Measurements from ENCODE around the gene AGBL1. TPM values are rescaled to one million over a fixed set of nuclear protein-coding genes. Genes with fewer than 3 reads are reported as not detected.

The AGBL1 gene
- polyA plus RNA-seq, 4 donors: 0.06 to 0.13 (median 0.09) TPM

GRCh38 chr15:86764021-86764420 lies 684.4 kb downstream of the AGBL1 start:
- no peak for DNase-seq (ENCODE audit: low read depth in 4 of 4, low spot score in 2 of 4)

- DNase-seq (ENCODE audit: low read depth in 4 of 4, low spot score in 2 of 4): peak in 3 of 4 donors; percentile 23 to 41 (median 27)
Observed at GRCh38 chr15:86765281-86765680, 685.6 kb downstream of the AGBL1 start.

- no peak for DNase-seq (ENCODE audit: low read depth in 4 of 4, low spot score in 2 of 4)
Observed at GRCh38 chr15:86772369-86773059, 692.8 kb downstream of the AGBL1 start.

- DNase-seq (ENCODE audit: low read depth in 4 of 4, low spot score in 2 of 4): no peak
Observed at GRCh38 chr15:86773736-86774135, 694.1 kb downstream of the AGBL1 start.

- DNase-seq (ENCODE audit: low read depth in 4 of 4, low spot score in 2 of 4): no peak
Observed at GRCh38 chr15:86776145-86776544, 696.5 kb downstream of the AGBL1 start.

- DNase-seq (ENCODE audit: low read depth in 4 of 4, low spot score in 2 of 4): no peak
Observed at GRCh38 chr15:86796521-86796920, 716.9 kb downstream of the AGBL1 start.

GRCh38 chr15:86797135-86797534 lies 717.5 kb downstream of the AGBL1 start:
- DNase-seq (ENCODE audit: low read depth in 4 of 4, low spot score in 2 of 4): no peak

GRCh38 chr15:86799226-86799625 lies 719.6 kb downstream of the AGBL1 start:
- DNase-seq (ENCODE audit: low read depth in 4 of 4, low spot score in 2 of 4): no peak

- no peak for DNase-seq (ENCODE audit: low read depth in 4 of 4, low spot score in 2 of 4)
Observed at GRCh38 chr15:86802244-86802643, 722.6 kb downstream of the AGBL1 start.

GRCh38 chr15:86804406-86804805 lies 724.7 kb downstream of the AGBL1 start:
- no peak for DNase-seq (ENCODE audit: low read depth in 4 of 4, low spot score in 2 of 4)

- DNase-seq (ENCODE audit: low read depth in 4 of 4, low spot score in 2 of 4): no peak
Observed at GRCh38 chr15:86810329-86810728, 730.7 kb downstream of the AGBL1 start.

GRCh38 chr15:86813892-86814291 lies 734.2 kb downstream of the AGBL1 start:
- no peak for DNase-seq (ENCODE audit: low read depth in 4 of 4, low spot score in 2 of 4)

- DNase-seq (ENCODE audit: low read depth in 4 of 4, low spot score in 2 of 4): no peak
Observed at GRCh38 chr15:86829245-86829644, 749.6 kb downstream of the AGBL1 start.

GRCh38 chr15:86830304-86830703 lies 750.6 kb downstream of the AGBL1 start:
- no peak for DNase-seq (ENCODE audit: low read depth in 4 of 4, low spot score in 2 of 4)

- DNase-seq (ENCODE audit: low read depth in 4 of 4, low spot score in 2 of 4): no peak
Observed at GRCh38 chr15:86833595-86833994, 753.9 kb downstream of the AGBL1 start.

- no peak for DNase-seq (ENCODE audit: low read depth in 4 of 4, low spot score in 2 of 4)
Observed at GRCh38 chr15:86834115-86834863, 754.6 kb downstream of the AGBL1 start.

- peak in 2 of 4 donors; percentile 32 to 38 for DNase-seq (ENCODE audit: low read depth in 4 of 4, low spot score in 2 of 4)
Observed at GRCh38 chr15:86837294-86838061, 757.8 kb downstream of the AGBL1 start.

- DNase-seq (ENCODE audit: low read depth in 4 of 4, low spot score in 2 of 4): no peak
Observed at GRCh38 chr15:86839502-86839901, 759.8 kb downstream of the AGBL1 start.

GRCh38 chr15:86840996-86841395 lies 761.3 kb downstream of the AGBL1 start:
- no peak for DNase-seq (ENCODE audit: low read depth in 4 of 4, low spot score in 2 of 4)

- no peak for DNase-seq (ENCODE audit: low read depth in 4 of 4, low spot score in 2 of 4)
Observed at GRCh38 chr15:86842199-86842598, 762.5 kb downstream of the AGBL1 start.

GRCh38 chr15:86846036-86846435 lies 766.4 kb downstream of the AGBL1 start:
- no peak for DNase-seq (ENCODE audit: low read depth in 4 of 4, low spot score in 2 of 4)

All from left renal cortex interstitium (tissue), 4 donors.